Stimulated activated naive CD8-positive, alpha-beta T cell treated with anti-CD3 and anti-CD28 coated beads, Interleukin-15, Interleukin-2, amounts not matched to agents 100 ng/mL and 50 ng/mL, for 24 hours (primary cell): ENCODE measurements around the gene DENND4B.

Source experiments
- H3K27ac Mint-ChIP-seq: one replicate; pipeline ENCODE4 v1.8.0; 2021; ENCODE audit warnings: mild to moderate bottlenecking, mixed read lengths
- H3K27me3 Mint-ChIP-seq: one replicate; pipeline ENCODE4 v1.8.0; 2021; ENCODE audit warnings: mixed read lengths
- H3K36me3 Mint-ChIP-seq: one replicate; pipeline ENCODE4 v1.8.0; 2021; ENCODE audit warnings: low read depth, mixed read lengths
- H3K4me1 Mint-ChIP-seq: one replicate; pipeline ENCODE4 v1.8.0; 2021; ENCODE audit warnings: low read depth, mixed read lengths
- H3K4me3 Mint-ChIP-seq: one replicate; pipeline ENCODE4 v1.8.0; 2021; ENCODE audit warnings: mild to moderate bottlenecking, mixed read lengths
- H3K9me3 Mint-ChIP-seq: one replicate; pipeline ENCODE4 v1.8.0; 2021; ENCODE audit warnings: mixed read lengths

DENND4B gene

GRCh38 chr1:153880024-153880423, 66.5 kb downstream of the DENND4B start:
- Mint-ChIP-seq H3K27ac (no peak overlapping the region), H3K4me3 (no peak overlapping the region), H3K4me1 (peaks cover 31% of the 10 kb centered on the region), H3K36me3 (peaks cover 10% of the 10 kb centered on the region), H3K27me3 (no peaks in the 10 kb centered on the region), H3K9me3 (no peaks in the 10 kb centered on the region)
